ENCODE results near the gene WDR77.

DNA sequence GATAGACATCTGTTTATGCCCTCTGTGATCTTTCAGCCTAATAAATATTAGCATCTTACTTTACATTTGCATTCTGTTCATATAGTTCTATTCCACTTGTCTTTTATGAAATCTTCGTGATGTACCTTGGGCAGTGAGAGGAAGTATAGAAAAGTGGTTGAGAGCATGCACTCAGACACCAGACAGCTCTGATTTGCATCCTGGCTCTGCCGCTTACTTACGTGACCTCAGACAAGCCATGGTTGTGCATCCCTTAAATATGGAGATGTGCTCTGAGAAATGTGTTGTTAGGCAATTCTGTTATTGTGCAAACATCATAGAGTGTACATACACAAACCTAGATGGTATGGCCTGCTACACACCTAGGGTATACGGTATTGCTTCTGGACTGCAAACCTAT lies 44.5 kb downstream of the WDR77 start:
- TF ChIP-seq, protein P1, sequence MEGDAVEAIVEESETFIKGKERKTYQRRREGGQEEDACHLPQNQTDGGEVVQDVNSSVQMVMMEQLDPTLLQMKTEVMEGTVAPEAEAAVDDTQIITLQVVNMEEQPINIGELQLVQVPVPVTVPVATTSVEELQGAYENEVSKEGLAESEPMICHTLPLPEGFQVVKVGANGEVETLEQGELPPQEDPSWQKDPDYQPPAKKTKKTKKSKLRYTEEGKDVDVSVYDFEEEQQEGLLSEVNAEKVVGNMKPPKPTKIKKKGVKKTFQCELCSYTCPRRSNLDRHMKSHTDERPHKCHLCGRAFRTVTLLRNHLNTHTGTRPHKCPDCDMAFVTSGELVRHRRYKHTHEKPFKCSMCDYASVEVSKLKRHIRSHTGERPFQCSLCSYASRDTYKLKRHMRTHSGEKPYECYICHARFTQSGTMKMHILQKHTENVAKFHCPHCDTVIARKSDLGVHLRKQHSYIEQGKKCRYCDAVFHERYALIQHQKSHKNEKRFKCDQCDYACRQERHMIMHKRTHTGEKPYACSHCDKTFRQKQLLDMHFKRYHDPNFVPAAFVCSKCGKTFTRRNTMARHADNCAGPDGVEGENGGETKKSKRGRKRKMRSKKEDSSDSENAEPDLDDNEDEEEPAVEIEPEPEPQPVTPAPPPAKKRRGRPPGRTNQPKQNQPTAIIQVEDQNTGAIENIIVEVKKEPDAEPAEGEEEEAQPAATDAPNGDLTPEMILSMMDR (IDR thresholded peaks at IDR 0.05) = no peak
- TF ChIP-seq POLR2AphosphoS5 (IDR thresholded peaks at IDR 0.05; ENCODE audit: insufficient read depth in 1 of 2, low read depth in 1 of 2) = no peak

All from vagina (tissue), 2 donors.